MM.1S (cell line): ENCODE results near the gene IQGAP2.

Experiments
- EZH2 ChIP-seq: fragments of 300-600 bp; sonication (generic); optimal IDR thresholded peaks from 2 replicates; pipeline ENCODE3; 2017; ENCODE audit warnings: low read depth, mild to moderate bottlenecking, antibody characterized with exemption, low read length, mixed read lengths
- EZH2phosphoT487 ChIP-seq: fragments of 300-600 bp; sonication (generic); IDR thresholded peaks from 2 replicates; pipeline ENCODE4 v1.6.1; 2018; ENCODE audit warnings: antibody characterized with exemption, low read length

DNA sequence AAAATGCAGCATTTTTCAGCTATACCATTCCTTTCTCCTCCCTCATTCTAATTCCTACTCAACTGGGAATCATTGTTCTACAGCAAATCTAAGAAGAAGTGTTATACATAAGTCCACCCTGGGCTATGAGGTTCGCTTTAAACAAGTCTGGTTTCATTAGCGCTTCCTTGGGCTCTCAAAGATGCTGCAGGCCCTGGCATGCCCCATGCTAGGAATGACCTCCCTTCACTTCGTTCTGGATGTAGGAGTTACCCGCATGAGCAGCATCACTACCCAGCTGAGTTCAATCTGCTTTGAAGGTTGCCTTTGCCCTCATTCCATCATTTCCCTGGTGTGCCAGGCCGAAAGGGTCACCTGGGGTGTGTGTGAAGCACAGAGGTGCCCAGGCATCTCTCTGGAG, 348.2 kb downstream of the IQGAP2 start:
- TF ChIP-seq EZH2phosphoT487 (no peak), EZH2 (no peak)
